GM19099 (cell line): ENCODE results near the gene TMEM182.

Source experiments
- POLR2A ChIP-seq: IDR thresholded peaks from 3 replicates; pipeline ENCODE4 v1.6.1; 2011; ENCODE audit warnings: low read depth; ENCODE audit not compliant: insufficient read length; ENCODE audit errors: extremely low read depth

TMEM182 gene

DNA sequence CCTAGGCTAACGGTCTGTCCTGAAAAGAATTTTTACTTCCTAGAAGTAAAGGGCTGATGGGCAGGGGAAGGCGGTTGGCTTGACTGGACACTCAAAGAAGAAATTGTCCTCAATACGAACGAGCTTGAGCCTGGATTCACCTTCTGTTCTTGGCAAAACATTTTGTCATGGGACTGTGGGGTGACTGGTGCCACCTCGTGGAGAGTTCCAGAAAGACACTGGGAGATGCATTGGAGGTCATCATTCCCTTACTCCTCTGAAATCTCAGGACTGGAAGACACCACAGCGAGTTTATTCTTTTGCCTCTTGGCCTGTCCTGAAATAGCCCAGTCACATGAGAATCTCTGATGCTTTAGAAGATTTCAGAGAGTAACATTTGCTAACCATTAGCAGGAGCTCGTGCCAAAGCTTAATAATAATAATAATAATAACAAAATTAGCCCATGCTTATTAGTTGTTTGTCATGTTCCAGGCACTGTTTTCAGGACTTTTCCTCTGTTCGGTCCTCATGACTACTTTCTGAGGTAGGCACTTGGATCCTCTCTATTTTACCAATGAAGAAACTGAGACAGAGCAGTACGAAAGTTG lies 44.5 kb downstream of the TMEM182 start:
- TF ChIP-seq POLR2A: no peak

DNA sequence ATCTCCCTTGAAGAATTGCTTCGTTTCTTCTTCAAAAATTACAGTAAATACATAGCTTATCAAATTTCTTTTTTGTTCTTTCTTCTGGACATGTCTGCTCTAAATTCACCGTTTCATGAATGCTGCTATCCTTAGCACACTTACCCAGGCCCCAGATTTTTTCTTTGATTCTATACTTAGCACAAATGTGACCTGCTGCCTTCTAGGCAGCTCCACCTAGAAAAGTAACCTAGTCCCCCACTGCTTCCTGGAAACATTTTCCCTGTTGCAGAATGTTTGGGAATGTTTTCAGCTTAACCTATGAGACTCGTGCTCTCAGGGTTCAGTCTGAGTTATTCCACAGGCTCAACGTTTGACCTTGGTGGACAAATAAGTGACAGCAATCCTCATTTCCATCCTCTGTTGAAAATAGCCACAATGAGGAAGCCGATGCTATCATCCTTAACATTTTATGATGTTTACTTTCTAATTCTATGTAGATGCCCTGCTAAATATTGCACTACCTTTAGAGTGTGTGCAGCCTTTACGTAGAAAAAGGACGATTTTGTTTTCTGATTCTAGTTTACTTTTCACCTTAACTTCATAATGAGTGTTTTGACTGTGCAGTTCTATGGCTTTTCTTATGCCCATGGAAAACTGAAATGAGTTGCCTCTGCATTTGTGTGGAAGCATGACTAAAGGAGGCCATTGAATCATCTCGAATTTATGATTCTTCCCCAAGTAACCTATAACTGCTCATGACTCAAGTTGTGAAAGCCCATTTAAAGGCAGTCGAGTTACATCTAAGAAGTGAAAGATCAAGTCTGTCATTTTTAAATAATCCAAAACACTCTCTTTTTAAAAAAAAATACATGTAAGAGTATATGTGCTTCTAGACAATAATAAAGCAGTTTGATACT lies 47.7 kb downstream of the TMEM182 start:
- TF ChIP-seq POLR2A: no peak

DNA sequence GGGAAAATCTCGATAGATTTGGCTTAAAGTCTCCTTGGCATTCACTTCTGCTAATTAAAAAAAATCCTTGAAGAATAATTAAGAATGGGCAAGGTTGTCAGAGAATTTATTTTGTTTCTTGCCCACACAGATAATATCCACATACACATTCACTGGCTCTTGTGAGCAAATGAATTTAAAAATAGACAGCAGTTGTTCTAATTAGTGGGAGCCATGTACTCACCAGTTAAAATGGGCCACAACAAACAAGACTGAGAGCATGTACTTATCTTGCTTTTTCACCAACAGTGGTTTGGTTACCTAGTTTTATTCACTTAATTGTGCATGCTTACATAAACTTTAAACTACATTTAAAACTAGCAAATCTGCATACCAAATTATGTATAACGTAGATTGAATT lies 53.5 kb downstream of the TMEM182 start:
- no peak for TF ChIP-seq POLR2A

- TF ChIP-seq POLR2A: no peak
These were observed 65.1 kb downstream of the TMEM182 start for GRCh38 chr2:102826904-102827303.

GRCh38 chr2:102832789-102833188 lies 71.0 kb downstream of the TMEM182 start:
- no peak for TF ChIP-seq POLR2A

- no peak for TF ChIP-seq POLR2A
These were observed 72.9 kb downstream of the TMEM182 start for GRCh38 chr2:102834523-102835273.

DNA sequence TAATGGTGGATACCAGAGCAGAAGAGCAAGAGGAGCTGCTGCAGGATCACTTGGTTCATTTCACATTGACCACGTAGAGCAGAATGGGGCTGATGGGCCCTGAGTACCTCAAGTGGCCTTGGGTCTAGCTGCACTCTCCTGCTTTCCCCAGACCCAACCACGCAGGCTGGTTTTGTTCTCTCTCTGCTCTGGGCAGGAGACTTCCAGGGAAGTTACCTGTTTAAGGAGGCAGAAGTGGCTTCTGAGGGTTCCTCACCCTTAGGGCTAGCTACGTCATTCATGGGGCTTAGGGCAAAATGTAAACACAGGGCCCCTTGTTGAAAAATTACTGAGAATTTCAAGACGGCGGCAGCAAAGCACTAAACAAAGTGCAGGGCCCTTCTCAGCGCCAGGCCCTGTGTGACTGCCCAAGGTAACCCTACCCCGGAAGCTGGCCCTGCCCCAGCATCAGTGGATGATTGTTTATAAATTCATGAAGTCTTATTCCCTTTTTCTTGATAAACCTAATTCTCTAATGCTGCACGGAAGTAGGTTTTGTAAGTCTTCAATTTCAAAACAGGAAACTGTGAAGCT lies 75.9 kb downstream of the TMEM182 start:
- no peak for TF ChIP-seq POLR2A

DNA sequence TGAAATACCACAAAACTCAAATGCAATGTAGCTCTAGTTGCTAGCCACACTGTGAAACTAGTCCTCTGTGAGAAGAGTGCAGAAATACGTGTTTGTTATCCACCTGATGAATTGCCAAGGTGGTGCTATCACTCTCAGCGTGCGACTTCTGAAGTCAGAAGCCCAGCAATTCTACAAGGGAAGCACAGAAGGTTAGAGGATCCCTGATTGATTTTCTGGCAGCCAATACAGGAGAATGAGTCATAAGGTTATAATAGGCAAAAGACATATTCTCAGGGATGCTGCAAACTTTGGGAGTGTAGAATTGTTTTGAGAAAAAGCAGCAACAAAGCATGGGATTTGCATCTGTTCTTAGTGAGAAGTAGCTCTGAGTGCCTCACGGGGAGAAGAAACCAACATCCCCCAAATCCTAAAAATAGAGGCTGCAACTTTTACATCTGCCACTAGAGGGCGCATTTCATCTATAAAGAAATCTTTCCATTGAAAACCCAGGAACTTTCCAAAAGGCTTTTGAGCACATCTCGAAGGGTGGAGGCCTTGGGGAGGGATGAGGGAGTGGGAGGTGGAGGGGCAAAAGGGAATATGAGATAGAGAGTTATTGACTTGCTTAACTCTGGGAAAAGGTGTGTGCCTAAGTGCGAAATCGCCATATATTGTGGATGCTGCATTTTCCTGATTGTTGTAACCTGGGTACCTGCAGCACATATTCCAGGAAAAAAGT lies 78.0 kb downstream of the TMEM182 start:
- TF ChIP-seq POLR2A: no peak

DNA sequence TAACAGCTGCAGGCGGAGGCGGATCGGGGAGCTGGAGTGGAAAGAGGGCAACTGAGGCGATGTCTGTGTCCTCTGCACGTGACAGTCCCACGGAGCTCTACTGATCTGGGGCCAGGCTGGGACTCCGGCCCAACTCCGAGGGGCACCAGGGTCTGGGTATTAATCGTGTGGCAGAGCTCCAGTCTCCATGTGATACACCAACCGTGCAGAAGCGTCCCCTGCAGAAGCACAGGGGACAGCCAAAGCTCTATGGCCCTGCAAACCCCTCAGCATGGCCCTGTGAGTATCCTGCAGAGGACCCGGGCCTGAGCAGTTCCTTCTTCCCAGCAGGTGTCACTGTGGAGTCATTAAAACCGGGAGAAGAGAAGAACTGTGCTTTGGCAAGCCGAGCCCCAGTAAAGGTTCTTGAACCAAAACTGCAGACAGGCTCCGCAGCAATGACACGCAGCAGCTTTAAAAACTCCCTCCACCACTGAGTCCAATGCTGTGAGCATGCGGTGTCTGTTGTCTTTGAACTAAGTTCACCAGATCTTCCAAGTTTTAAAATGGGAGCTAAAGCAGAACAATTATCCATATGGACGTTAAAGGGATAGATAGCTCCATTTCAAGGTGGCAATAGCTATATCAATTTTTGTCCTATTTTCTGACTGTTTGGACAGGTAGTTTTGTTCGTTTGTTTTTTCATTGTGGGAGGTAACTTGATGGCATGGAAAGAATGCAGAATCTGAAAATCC lies 79.4 kb downstream of the TMEM182 start:
- TF ChIP-seq POLR2A: no peak

GRCh38 chr2:102843764-102844443 lies 82.1 kb downstream of the TMEM182 start:
- no peak for TF ChIP-seq POLR2A

- TF ChIP-seq POLR2A: no peak
These were observed 83.1 kb downstream of the TMEM182 start for GRCh38 chr2:102844911-102845310.

DNA sequence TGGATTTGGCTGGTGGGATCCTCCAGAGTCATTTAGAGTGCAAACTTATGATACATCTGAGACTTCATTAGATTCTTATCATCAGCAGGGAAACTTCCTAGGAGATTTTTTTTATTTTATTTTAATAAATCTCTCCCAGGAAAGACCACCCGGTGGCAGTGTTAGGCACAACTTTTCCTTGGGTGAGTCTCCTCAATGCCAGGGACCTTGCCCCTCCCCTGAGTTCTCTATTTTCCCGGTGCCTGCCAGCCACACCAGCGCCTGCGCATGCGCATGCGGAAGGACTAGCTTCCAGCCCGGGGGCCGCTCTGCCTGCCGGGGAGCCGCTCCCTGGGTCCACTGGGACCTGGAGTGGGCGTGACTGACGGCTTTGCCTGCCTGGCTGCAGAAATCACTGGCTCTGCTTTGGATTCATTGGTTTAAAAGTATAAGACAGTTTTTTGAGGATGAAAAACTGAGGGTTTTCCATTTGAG lies 86.6 kb downstream of the TMEM182 start:
- no peak for TF ChIP-seq POLR2A

GRCh38 chr2:102850888-102851287 lies 89.1 kb downstream of the TMEM182 start:
- no peak for TF ChIP-seq POLR2A
